ENCODE data around the gene ZNF717.
"Not testable (repeated sequence)": the region's sequence is repeated elsewhere in the genome, so short reads cannot be mapped to it uniquely, and the experiment has no call there.

Gene ZNF717

DNA sequence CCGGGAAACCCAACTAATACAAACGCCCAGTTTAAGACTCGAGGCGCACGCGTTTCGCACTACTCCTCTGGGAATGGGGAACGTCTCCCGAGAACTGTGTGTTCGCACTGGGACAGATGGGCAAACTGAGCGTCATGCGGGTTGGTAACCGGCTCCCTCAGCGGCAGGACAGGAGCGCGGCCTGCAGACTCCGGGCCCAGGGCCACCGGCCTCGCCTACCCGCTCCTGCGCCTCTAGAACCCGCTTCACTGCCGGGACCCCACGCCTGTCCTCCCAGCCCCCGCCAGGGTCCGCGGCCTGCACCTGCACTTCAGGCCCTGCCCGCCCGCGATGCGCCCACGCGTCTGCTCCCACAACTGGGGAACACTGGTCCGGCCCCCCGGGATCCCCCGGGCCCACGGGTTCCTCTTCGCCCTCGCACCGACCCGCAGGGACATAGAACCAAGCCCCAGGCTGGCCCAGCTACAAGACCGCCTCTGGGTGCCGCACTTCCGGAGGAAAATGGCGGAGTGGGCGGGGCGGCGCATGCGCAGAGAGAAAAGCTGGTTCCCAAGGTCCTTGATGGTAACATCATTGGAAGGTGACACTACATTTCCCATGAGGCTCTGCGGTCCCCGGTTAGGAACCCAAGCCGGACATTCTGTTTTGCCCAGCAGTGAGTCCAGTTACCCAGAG is at the start of gene ZNF717:
Gene ZNF717, minus strand, starts transcription at position 469 of the 675 bp plus-strand sequence. CDS start 2,187 bp downstream, outside the sequence.
- H3K4me1 ChIP-seq (ENCODE audit: insufficient read depth, low read length); H3K4me3 ChIP-seq (ENCODE audit: low read length); H2AFZ ChIP-seq (ENCODE audit: low read depth, low read length); H3K9me3 ChIP-seq (ENCODE audit: low read length); H3K27me3 ChIP-seq (ENCODE audit: insufficient read depth, low read length); H3K36me3 ChIP-seq (ENCODE audit: insufficient read depth, low read length): not testable (repeated sequence)

GRCh38 chr3:75831076-75831475 is 45.7 kb upstream of the ZNF717 start:
- not testable (repeated sequence) for H3K36me3 ChIP-seq (ENCODE audit: insufficient read depth, low read length); H2AFZ ChIP-seq (ENCODE audit: low read depth, low read length); H3K4me1 ChIP-seq (ENCODE audit: insufficient read depth, low read length); H3K27me3 ChIP-seq (ENCODE audit: insufficient read depth, low read length); H3K9me3 ChIP-seq (ENCODE audit: low read length); H3K4me3 ChIP-seq (ENCODE audit: low read length)

GRCh38 chr3:75818019-75818418 is 32.7 kb upstream of the ZNF717 start:
- H3K9me3 ChIP-seq (ENCODE audit: low read length); H3K27me3 ChIP-seq (ENCODE audit: insufficient read depth, low read length); H3K36me3 ChIP-seq (ENCODE audit: insufficient read depth, low read length); H2AFZ ChIP-seq (ENCODE audit: low read depth, low read length); H3K4me1 ChIP-seq (ENCODE audit: insufficient read depth, low read length); H3K4me3 ChIP-seq (ENCODE audit: low read length): not testable (repeated sequence)

- H3K4me3 ChIP-seq (ENCODE audit: low read length); H2AFZ ChIP-seq (ENCODE audit: low read depth, low read length); H3K9me3 ChIP-seq (ENCODE audit: low read length); H3K36me3 ChIP-seq (ENCODE audit: insufficient read depth, low read length); H3K4me1 ChIP-seq (ENCODE audit: insufficient read depth, low read length); H3K27me3 ChIP-seq (ENCODE audit: insufficient read depth, low read length): not testable (repeated sequence)
Observed at GRCh38 chr3:75816287-75817180, 31.2 kb upstream of the ZNF717 start.

- no peak overlapping the region for H2AFZ ChIP-seq (ENCODE audit: low read depth, low read length)
- H3K9me3 ChIP-seq (ENCODE audit: low read length), result no peaks in the 10 kb centered on the region
- no peaks in the 10 kb centered on the region for H3K4me1 ChIP-seq (ENCODE audit: insufficient read depth, low read length)
- H3K4me3 ChIP-seq (ENCODE audit: low read length), result no peak overlapping the region
- H3K36me3 ChIP-seq (ENCODE audit: insufficient read depth, low read length), result no peaks in the 10 kb centered on the region
- H3K27me3 ChIP-seq (ENCODE audit: insufficient read depth, low read length), result no peaks in the 10 kb centered on the region
Observed at GRCh38 chr3:75814797-75815196, 29.4 kb upstream of the ZNF717 start.

- Histone ChIP-seq H3K9me3 (ENCODE audit: low read length) (no peaks in the 10 kb centered on the region), H3K4me3 (ENCODE audit: low read length) (no peak overlapping the region), H3K4me1 (ENCODE audit: insufficient read depth, low read length) (no peaks in the 10 kb centered on the region), H3K27me3 (ENCODE audit: insufficient read depth, low read length) (no peaks in the 10 kb centered on the region), H2AFZ (ENCODE audit: low read depth, low read length) (no peak overlapping the region), H3K36me3 (ENCODE audit: insufficient read depth, low read length) (no peaks in the 10 kb centered on the region)
Observed at GRCh38 chr3:75782506-75782905, 2.8 kb downstream of the ZNF717 start.

GRCh38 chr3:75781079-75781745 is 4.1 kb downstream of the ZNF717 start:
- Histone ChIP-seq H3K36me3 (ENCODE audit: insufficient read depth, low read length) (no peaks in the 10 kb centered on the region), H3K9me3 (ENCODE audit: low read length) (no peaks in the 10 kb centered on the region), H3K27me3 (ENCODE audit: insufficient read depth, low read length) (no peaks in the 10 kb centered on the region), H2AFZ (ENCODE audit: low read depth, low read length) (no peak overlapping the region), H3K4me3 (ENCODE audit: low read length) (no peak overlapping the region), H3K4me1 (ENCODE audit: insufficient read depth, low read length) (no peaks in the 10 kb centered on the region)

- H3K4me1 ChIP-seq (ENCODE audit: insufficient read depth, low read length); H3K4me3 ChIP-seq (ENCODE audit: low read length); H3K9me3 ChIP-seq (ENCODE audit: low read length); H2AFZ ChIP-seq (ENCODE audit: low read depth, low read length); H3K27me3 ChIP-seq (ENCODE audit: insufficient read depth, low read length); H3K36me3 ChIP-seq (ENCODE audit: insufficient read depth, low read length): not testable (repeated sequence)
Observed at GRCh38 chr3:75777742-75778141, 7.6 kb downstream of the ZNF717 start.

DNA sequence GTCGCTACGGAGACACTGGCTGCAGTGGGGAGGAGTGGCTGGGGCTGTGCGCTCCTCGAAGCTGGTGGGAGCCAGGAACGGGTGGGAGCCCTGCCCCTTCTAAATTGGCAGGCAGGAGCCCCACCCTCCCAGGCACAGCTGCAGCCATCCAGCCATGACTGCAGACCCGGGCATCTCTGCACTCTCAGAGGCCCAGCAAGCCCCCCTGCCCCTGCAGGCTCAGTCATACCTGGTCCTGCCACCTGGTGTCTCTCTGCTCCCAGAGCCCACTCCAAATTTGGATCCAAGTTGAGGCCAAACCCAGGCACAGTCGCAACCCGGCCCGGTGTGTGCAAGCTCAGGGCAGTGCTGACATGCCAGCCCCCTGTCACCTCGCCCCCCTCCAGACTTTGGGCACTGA is 13.7 kb downstream of the ZNF717 start:
- H3K27me3 ChIP-seq (ENCODE audit: insufficient read depth, low read length); H3K4me3 ChIP-seq (ENCODE audit: low read length); H3K36me3 ChIP-seq (ENCODE audit: insufficient read depth, low read length): not testable (repeated sequence)

DNA sequence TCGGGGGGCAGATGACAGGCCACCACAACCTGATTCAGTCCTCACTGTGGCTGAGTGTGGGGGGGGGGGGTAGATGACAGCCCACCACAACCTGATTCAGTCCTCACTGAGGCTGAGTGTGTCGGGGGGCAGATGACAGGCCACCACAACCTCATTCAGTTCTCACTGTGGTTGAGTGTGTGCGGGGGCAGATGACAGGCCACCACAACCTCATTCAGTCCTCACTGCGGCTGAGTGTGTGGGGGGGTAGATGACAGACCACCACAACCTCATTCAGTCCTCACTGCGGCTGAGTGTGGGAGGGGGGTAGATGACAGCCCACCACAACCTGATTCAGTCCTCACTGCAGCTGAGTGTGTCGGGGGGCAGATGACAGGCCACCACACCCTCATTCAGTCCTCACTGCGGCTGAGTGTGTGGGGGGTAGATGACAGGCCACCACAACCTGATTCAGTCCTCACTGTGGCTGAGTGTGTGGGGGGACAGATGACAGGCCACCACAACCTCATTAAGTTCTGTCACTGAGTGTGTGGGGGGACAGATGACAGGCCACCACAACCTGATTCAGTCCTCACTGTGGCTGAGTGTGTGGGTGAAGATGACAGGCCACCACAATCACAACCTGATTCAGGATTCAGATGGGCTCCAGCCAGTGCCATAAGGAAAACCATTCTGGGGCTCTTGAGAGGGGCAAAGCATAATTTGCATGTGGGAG is 16.9 kb downstream of the ZNF717 start:
- H3K36me3 ChIP-seq (ENCODE audit: insufficient read depth, low read length), result no peaks in the 10 kb centered on the region

More for the DNA sequence above, 13.7 kb downstream of the ZNF717 start:
- not testable (repeated sequence) for H2AFZ ChIP-seq (ENCODE audit: low read depth, low read length); H3K4me1 ChIP-seq (ENCODE audit: insufficient read depth, low read length); H3K9me3 ChIP-seq (ENCODE audit: low read length)

GRCh38 chr3:75737831-75738493 is 47.4 kb downstream of the ZNF717 start:
- no peak overlapping the region for H3K4me3 ChIP-seq (ENCODE audit: low read length)

More for the DNA sequence above, 16.9 kb downstream of the ZNF717 start:
- H3K4me3 ChIP-seq (ENCODE audit: low read length), result no peak overlapping the region
- H3K4me1 ChIP-seq (ENCODE audit: insufficient read depth, low read length), result no peaks in the 10 kb centered on the region
- no peak overlapping the region for H2AFZ ChIP-seq (ENCODE audit: low read depth, low read length)
- no peaks in the 10 kb centered on the region for H3K9me3 ChIP-seq (ENCODE audit: low read length)
- H3K27me3 ChIP-seq (ENCODE audit: insufficient read depth, low read length), result no peaks in the 10 kb centered on the region

GRCh38 chr3:75727985-75728384 is 57.4 kb downstream of the ZNF717 start:
- no peaks in the 10 kb centered on the region for H3K27me3 ChIP-seq (ENCODE audit: insufficient read depth, low read length)
- H3K4me1 ChIP-seq (ENCODE audit: insufficient read depth, low read length), result no peaks in the 10 kb centered on the region
- H3K9me3 ChIP-seq (ENCODE audit: low read length), result no peaks in the 10 kb centered on the region
- no peaks in the 10 kb centered on the region for H3K36me3 ChIP-seq (ENCODE audit: insufficient read depth, low read length)
- H2AFZ ChIP-seq (ENCODE audit: low read depth, low read length), result no peak overlapping the region
- H3K4me3 ChIP-seq (ENCODE audit: low read length), result no peak overlapping the region

More at GRCh38 chr3:75737831-75738493, 47.4 kb downstream of the ZNF717 start:
- H3K27me3 ChIP-seq (ENCODE audit: insufficient read depth, low read length), result no peaks in the 10 kb centered on the region
- H2AFZ ChIP-seq (ENCODE audit: low read depth, low read length), result no peak overlapping the region
- H3K4me1 ChIP-seq (ENCODE audit: insufficient read depth, low read length), result no peaks in the 10 kb centered on the region
- H3K36me3 ChIP-seq (ENCODE audit: insufficient read depth, low read length), result no peaks in the 10 kb centered on the region
- peaks cover 17% of the 10 kb centered on the region for H3K9me3 ChIP-seq (ENCODE audit: low read length)

Data from neuron (in vitro differentiated cells).